ENCODE results near the gene PYHIN1.

The PYHIN1 gene

GRCh38 chr1:158979229-158979628 is 47.9 kb downstream of the PYHIN1 start:
- H3K4me3 ChIP-seq (ENCODE audit: low read depth in 1 of 2, low read length in 2 of 2), result no peak overlapping the region
- peaks cover 0 to 9% of the 10 kb centered on the region in 2 donors for H3K9me3 ChIP-seq (ENCODE audit: control insufficient read depth in 1 of 2, low read length in 2 of 2)
- H3K36me3 ChIP-seq (ENCODE audit: control insufficient read depth in 1 of 2, insufficient read depth in 2 of 2, low read length in 2 of 2), result no peaks in the 10 kb centered on the region
- no peaks in the 10 kb centered on the region for H3K4me1 ChIP-seq (ENCODE audit: control insufficient read depth in 1 of 2, insufficient read depth in 2 of 2, low read length in 2 of 2)
- H3K27ac ChIP-seq (ENCODE audit: low read length), result no peak overlapping the region
- H3K27me3 ChIP-seq (ENCODE audit: low read depth, low read length), result no peaks in the 10 kb centered on the region

- Histone ChIP-seq H3K27me3 (ENCODE audit: low read depth, low read length) (no peaks in the 10 kb centered on the region), H3K4me1 (ENCODE audit: control insufficient read depth in 1 of 2, insufficient read depth in 2 of 2, low read length in 2 of 2) (no peaks in the 10 kb centered on the region), H3K4me3 (ENCODE audit: low read depth in 1 of 2, low read length in 2 of 2) (no peak overlapping the region), H3K27ac (ENCODE audit: low read length) (no peak overlapping the region), H3K9me3 (ENCODE audit: control insufficient read depth in 1 of 2, low read length in 2 of 2) (peaks cover 0 to 12% of the 10 kb centered on the region in 2 donors), H3K36me3 (ENCODE audit: control insufficient read depth in 1 of 2, insufficient read depth in 2 of 2, low read length in 2 of 2) (no peaks in the 10 kb centered on the region)
These were observed 51.9 kb downstream of the PYHIN1 start for GRCh38 chr1:158983235-158983634.

- Histone ChIP-seq H3K4me1 (ENCODE audit: control insufficient read depth in 1 of 2, insufficient read depth in 2 of 2, low read length in 2 of 2) (no peaks in the 10 kb centered on the region), H3K27ac (ENCODE audit: low read length) (no peak overlapping the region), H3K36me3 (ENCODE audit: control insufficient read depth in 1 of 2, insufficient read depth in 2 of 2, low read length in 2 of 2) (no peaks in the 10 kb centered on the region), H3K27me3 (ENCODE audit: low read depth, low read length) (no peaks in the 10 kb centered on the region), H3K9me3 (ENCODE audit: control insufficient read depth in 1 of 2, low read length in 2 of 2) (peaks cover 0 to 12% of the 10 kb centered on the region in 2 donors), H3K4me3 (ENCODE audit: low read depth in 1 of 2, low read length in 2 of 2) (no peak overlapping the region)
These were observed 53.0 kb downstream of the PYHIN1 start for GRCh38 chr1:158984386-158984785.

GRCh38 chr1:158989424-158989823 is 58.1 kb downstream of the PYHIN1 start:
- no peaks in the 10 kb centered on the region for H3K36me3 ChIP-seq (ENCODE audit: control insufficient read depth in 1 of 2, insufficient read depth in 2 of 2, low read length in 2 of 2)

GRCh38 chr1:158992787-158993312 is 61.5 kb downstream of the PYHIN1 start:
- Histone ChIP-seq H3K4me1 (ENCODE audit: control insufficient read depth in 1 of 2, insufficient read depth in 2 of 2, low read length in 2 of 2) (no peaks in the 10 kb centered on the region), H3K4me3 (ENCODE audit: low read depth in 1 of 2, low read length in 2 of 2) (no peak overlapping the region), H3K9me3 (ENCODE audit: control insufficient read depth in 1 of 2, low read length in 2 of 2) (no peaks in the 10 kb centered on the region), H3K36me3 (ENCODE audit: control insufficient read depth in 1 of 2, insufficient read depth in 2 of 2, low read length in 2 of 2) (no peaks in the 10 kb centered on the region), H3K27ac (ENCODE audit: low read length) (no peak overlapping the region), H3K27me3 (ENCODE audit: low read depth, low read length) (no peaks in the 10 kb centered on the region)

More at GRCh38 chr1:158989424-158989823, 58.1 kb downstream of the PYHIN1 start:
- H3K27ac ChIP-seq (ENCODE audit: low read length), result no peak overlapping the region
- H3K4me1 ChIP-seq (ENCODE audit: control insufficient read depth in 1 of 2, insufficient read depth in 2 of 2, low read length in 2 of 2), result no peaks in the 10 kb centered on the region
- no peaks in the 10 kb centered on the region for H3K27me3 ChIP-seq (ENCODE audit: low read depth, low read length)
- no peak overlapping the region for H3K4me3 ChIP-seq (ENCODE audit: low read depth in 1 of 2, low read length in 2 of 2)
- peaks cover 0 to 3% of the 10 kb centered on the region in 2 donors for H3K9me3 ChIP-seq (ENCODE audit: control insufficient read depth in 1 of 2, low read length in 2 of 2)

GRCh38 chr1:158996998-158997397 is 65.6 kb downstream of the PYHIN1 start:
- Histone ChIP-seq H3K27ac (ENCODE audit: low read length) (no peak overlapping the region), H3K4me3 (ENCODE audit: low read depth in 1 of 2, low read length in 2 of 2) (no peak overlapping the region), H3K36me3 (ENCODE audit: control insufficient read depth in 1 of 2, insufficient read depth in 2 of 2, low read length in 2 of 2) (peaks cover 0 to 7% of the 10 kb centered on the region in 2 donors), H3K27me3 (ENCODE audit: low read depth, low read length) (no peaks in the 10 kb centered on the region), H3K9me3 (ENCODE audit: control insufficient read depth in 1 of 2, low read length in 2 of 2) (no peaks in the 10 kb centered on the region), H3K4me1 (ENCODE audit: control insufficient read depth in 1 of 2, insufficient read depth in 2 of 2, low read length in 2 of 2) (peaks cover 5% of the 10 kb centered on the region in 2 donors)

- Histone ChIP-seq H3K36me3 (ENCODE audit: control insufficient read depth in 1 of 2, insufficient read depth in 2 of 2, low read length in 2 of 2) (peaks cover 0 to 7% of the 10 kb centered on the region in 2 donors), H3K4me3 (ENCODE audit: low read depth in 1 of 2, low read length in 2 of 2) (peak overlapping the region; percentile 67 to 68), H3K27ac (ENCODE audit: low read length) (no peak overlapping the region), H3K9me3 (ENCODE audit: control insufficient read depth in 1 of 2, low read length in 2 of 2) (no peaks in the 10 kb centered on the region), H3K27me3 (ENCODE audit: low read depth, low read length) (no peaks in the 10 kb centered on the region), H3K4me1 (ENCODE audit: control insufficient read depth in 1 of 2, insufficient read depth in 2 of 2, low read length in 2 of 2) (peaks cover 5% of the 10 kb centered on the region in 2 donors)
These were observed 66.9 kb downstream of the PYHIN1 start for GRCh38 chr1:158998037-158998780.

GRCh38 chr1:158998781-158999161 is 67.4 kb downstream of the PYHIN1 start:
- peak overlapping the region; percentile 67 to 68 for H3K4me3 ChIP-seq (ENCODE audit: low read depth in 1 of 2, low read length in 2 of 2)
- no peaks in the 10 kb centered on the region for H3K27me3 ChIP-seq (ENCODE audit: low read depth, low read length)
- H3K36me3 ChIP-seq (ENCODE audit: control insufficient read depth in 1 of 2, insufficient read depth in 2 of 2, low read length in 2 of 2), result peaks cover 0 to 7% of the 10 kb centered on the region in 2 donors
- H3K27ac ChIP-seq (ENCODE audit: low read length), result peak overlapping the region; percentile 97
- H3K4me1 ChIP-seq (ENCODE audit: control insufficient read depth in 1 of 2, insufficient read depth in 2 of 2, low read length in 2 of 2), result peaks cover 5% of the 10 kb centered on the region in 2 donors
- no peaks in the 10 kb centered on the region for H3K9me3 ChIP-seq (ENCODE audit: control insufficient read depth in 1 of 2, low read length in 2 of 2)

- Histone ChIP-seq H3K9me3 (ENCODE audit: control insufficient read depth in 1 of 2, low read length in 2 of 2) (no peaks in the 10 kb centered on the region), H3K27ac (ENCODE audit: low read length) (peak overlapping the region; percentile 97), H3K36me3 (ENCODE audit: control insufficient read depth in 1 of 2, insufficient read depth in 2 of 2, low read length in 2 of 2) (peaks cover 0 to 7% of the 10 kb centered on the region in 2 donors), H3K4me3 (ENCODE audit: low read depth in 1 of 2, low read length in 2 of 2) (peak overlapping the region; percentile 67 to 68), H3K4me1 (ENCODE audit: control insufficient read depth in 1 of 2, insufficient read depth in 2 of 2, low read length in 2 of 2) (peaks cover 5% of the 10 kb centered on the region in 2 donors), H3K27me3 (ENCODE audit: low read depth, low read length) (no peaks in the 10 kb centered on the region)
These were observed 68.1 kb downstream of the PYHIN1 start for GRCh38 chr1:158999316-159000069.

GRCh38 chr1:159000070-159000409 is 68.7 kb downstream of the PYHIN1 start:
- H3K9me3 ChIP-seq (ENCODE audit: control insufficient read depth in 1 of 2, low read length in 2 of 2), result no peaks in the 10 kb centered on the region
- peak overlapping the region; percentile 97 for H3K27ac ChIP-seq (ENCODE audit: low read length)
- no peaks in the 10 kb centered on the region for H3K27me3 ChIP-seq (ENCODE audit: low read depth, low read length)
- peaks cover 0 to 7% of the 10 kb centered on the region in 2 donors for H3K36me3 ChIP-seq (ENCODE audit: control insufficient read depth in 1 of 2, insufficient read depth in 2 of 2, low read length in 2 of 2)
- H3K4me3 ChIP-seq (ENCODE audit: low read depth in 1 of 2, low read length in 2 of 2), result peak overlapping the region; percentile 67 to 68
- H3K4me1 ChIP-seq (ENCODE audit: control insufficient read depth in 1 of 2, insufficient read depth in 2 of 2, low read length in 2 of 2), result peaks cover 5% of the 10 kb centered on the region in 2 donors

GRCh38 chr1:159000625-159001024 is 69.3 kb downstream of the PYHIN1 start:
- Histone ChIP-seq H3K4me1 (ENCODE audit: control insufficient read depth in 1 of 2, insufficient read depth in 2 of 2, low read length in 2 of 2) (peaks cover 5% of the 10 kb centered on the region in 2 donors), H3K27me3 (ENCODE audit: low read depth, low read length) (no peaks in the 10 kb centered on the region), H3K9me3 (ENCODE audit: control insufficient read depth in 1 of 2, low read length in 2 of 2) (no peaks in the 10 kb centered on the region), H3K4me3 (ENCODE audit: low read depth in 1 of 2, low read length in 2 of 2) (peak overlapping the region; percentile 67 to 68), H3K36me3 (ENCODE audit: control insufficient read depth in 1 of 2, insufficient read depth in 2 of 2, low read length in 2 of 2) (peaks cover 0 to 7% of the 10 kb centered on the region in 2 donors), H3K27ac (ENCODE audit: low read length) (peak overlapping the region; percentile 97)

All from muscle layer of duodenum (tissue), 2 donors.